ENCODE results near the gene PDXP.
"Not testable (repeated sequence)": the region's sequence is repeated elsewhere in the genome, so short reads cannot be mapped to it uniquely, and the experiment has no call there.

The PDXP gene
- 0.92 to 1.3 reads per million in 2 donors for total RNA-seq

- peak; percentile 95 for DNase-seq
Measured at GRCh38 chr22:37658133-37659065, at the start of gene PDXP. Gene PDXP, plus strand, starts transcription at chr22:37658723. Its CDS starts 60 bp downstream, at chr22:37658783.

GRCh38 chr22:37609240-37610152 lies 49.0 kb upstream of the PDXP start:
- no peak for DNase-seq

- DNase-seq = not testable (repeated sequence)
Measured at GRCh38 chr22:37610153-37610475, 48.4 kb upstream of the PDXP start.

- no peak for DNase-seq
Measured at GRCh38 chr22:37610480-37611129, 47.9 kb upstream of the PDXP start.

- no peak for DNase-seq
Measured at GRCh38 chr22:37611207-37611606, 47.3 kb upstream of the PDXP start.

GRCh38 chr22:37616201-37617083 lies 42.1 kb upstream of the PDXP start:
- DNase-seq = no peak

- no peak for DNase-seq
Measured at GRCh38 chr22:37617431-37617830, 41.1 kb upstream of the PDXP start.

- DNase-seq = no peak
Measured at GRCh38 chr22:37618072-37618656, 40.4 kb upstream of the PDXP start.

- no peak for DNase-seq
Measured at GRCh38 chr22:37618674-37619073, 39.8 kb upstream of the PDXP start.

GRCh38 chr22:37619991-37620390 lies 38.5 kb upstream of the PDXP start:
- DNase-seq = no peak

- no peak for DNase-seq
Measured at GRCh38 chr22:37621352-37621860, 37.1 kb upstream of the PDXP start.

GRCh38 chr22:37623075-37624016 lies 35.2 kb upstream of the PDXP start:
- no peak for DNase-seq

- no peak for DNase-seq
Measured at GRCh38 chr22:37624017-37624365, 34.5 kb upstream of the PDXP start.

- DNase-seq = no peak
Measured at GRCh38 chr22:37624876-37625275, 33.6 kb upstream of the PDXP start.

- DNase-seq = no peak
Measured at GRCh38 chr22:37625737-37626136, 32.8 kb upstream of the PDXP start.

- no peak for DNase-seq
Measured at GRCh38 chr22:37626144-37626543, 32.4 kb upstream of the PDXP start.

GRCh38 chr22:37626556-37627075 lies 31.9 kb upstream of the PDXP start:
- DNase-seq = no peak

GRCh38 chr22:37627121-37627520 lies 31.4 kb upstream of the PDXP start:
- DNase-seq = no peak

GRCh38 chr22:37627545-37627944 lies 31.0 kb upstream of the PDXP start:
- no peak for DNase-seq

- DNase-seq = no peak
Measured at GRCh38 chr22:37628830-37629229, 29.7 kb upstream of the PDXP start.

All from activated gamma-delta T cell (primary cell).